ENCODE measurements around the gene FUT6.
"Not testable (repeated sequence)": the region's sequence is repeated elsewhere in the genome, so short reads cannot be mapped to it uniquely, and the experiment has no call there.

FUT6 gene

GRCh38 chr19:5784581-5785147 is 54.8 kb downstream of the FUT6 start, which contains the start of gene PRR22:
Gene PRR22 (minus strand): TSS chr19:5784746. CDS start chr19:5784660, 86 bp downstream.
- no peak for DNase-seq

DNA sequence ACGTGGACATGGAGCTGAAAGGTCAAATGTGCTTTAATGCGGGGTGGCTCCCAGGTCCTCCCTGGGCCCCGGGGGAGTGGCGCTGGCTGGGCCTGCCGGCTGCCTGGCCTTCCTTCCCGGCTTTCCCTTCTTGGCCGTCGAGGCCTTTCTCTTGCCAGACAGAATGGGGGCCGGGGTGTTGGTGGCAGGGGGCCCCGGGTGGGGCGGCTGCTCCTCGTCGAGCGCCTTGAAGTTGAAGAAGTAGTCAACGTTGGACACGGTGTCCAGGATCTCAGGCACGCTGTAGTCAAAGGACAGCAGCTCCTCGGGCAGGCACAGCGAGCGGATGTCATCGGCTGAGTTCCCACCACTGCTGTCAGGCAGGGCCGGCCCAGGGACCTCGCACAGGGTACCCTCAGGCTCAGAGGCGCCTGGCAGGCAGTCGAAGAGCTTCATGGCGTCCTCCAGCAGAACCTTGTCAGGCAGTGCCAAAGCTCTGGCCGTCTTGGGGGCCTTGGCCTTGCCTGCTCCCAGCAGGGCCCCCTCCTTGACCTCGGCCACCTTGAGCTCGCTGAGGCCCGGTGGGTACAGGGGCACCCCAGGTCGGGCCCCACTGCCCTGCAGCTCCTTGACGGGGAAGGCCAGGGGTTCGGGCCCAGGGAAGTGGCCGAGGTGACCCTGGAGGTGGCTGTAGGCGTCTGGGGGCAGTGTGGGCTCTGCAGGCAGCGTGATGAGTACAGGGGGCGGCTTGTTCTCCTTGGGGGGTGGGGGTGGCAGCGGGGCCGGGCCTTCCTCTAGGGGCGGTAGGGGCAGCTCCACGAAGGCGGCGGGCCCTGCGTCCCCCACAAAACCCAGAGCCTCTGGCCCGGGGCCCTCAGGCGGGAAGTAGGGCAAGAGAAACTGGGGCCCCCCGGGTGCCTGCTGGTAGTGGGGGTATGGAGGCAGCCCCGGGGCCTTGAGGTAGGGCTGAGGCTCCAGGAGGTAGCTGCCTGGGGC is 56.3 kb downstream of the FUT6 start:
- DNase-seq = no peak

- DNase-seq = no peak
Measured at GRCh38 chr19:5782322-5782721, 57.2 kb downstream of the FUT6 start.

DNA sequence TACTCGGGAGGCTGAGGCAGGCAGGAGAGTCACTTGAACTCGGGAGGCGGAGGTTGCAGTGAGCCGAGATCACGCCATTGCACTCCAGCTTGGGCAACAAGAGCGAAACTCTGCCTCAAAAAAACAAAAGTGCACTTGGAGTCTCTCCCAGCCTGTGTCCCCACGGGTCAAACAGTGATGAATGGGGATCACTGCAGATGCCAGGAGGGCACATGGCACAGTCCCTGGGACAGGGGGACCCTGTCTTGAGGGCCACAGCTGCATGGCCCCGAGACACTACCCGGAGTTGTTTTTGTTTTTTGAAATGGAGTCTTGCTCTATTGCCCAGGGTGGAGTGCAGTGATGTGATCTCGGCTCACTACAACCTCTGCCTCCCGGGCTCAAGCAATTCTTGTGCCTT is 58.6 kb downstream of the FUT6 start:
- not testable (repeated sequence) for DNase-seq

Measured in CD4-positive, alpha-beta T cell treated with Interferon gamma for 1 hour (primary cell).